Ovary (tissue), 9 donors: ENCODE data around the gene LIN37. TPM values are rescaled to one million over a fixed set of nuclear protein-coding genes. Genes with fewer than 3 reads are reported as not detected.

ENCODE experiments used
- DNase-seq, 5 donors: peaks; one replicate each; pipeline ENCODE4 v3.0.0-alpha.2; 2019 to 2020
- H3K27ac ChIP-seq, 2 donors: fragments of 200-600 bp; one replicate each; pipeline versions ENCODE4 v1.5.1 to v1.8.0; 2019 to 2022
- H3K27me3 ChIP-seq: fragments of 200-600 bp; one replicate; pipeline ENCODE4 v1.8.0; 2022
- H3K36me3 ChIP-seq: fragments of 200-600 bp; sonication (generic); one replicate; pipeline ENCODE4 v1.5.1; 2019
- H3K4me1 ChIP-seq: one replicate; pipeline ENCODE4 v1.8.1; 2013; ENCODE audit warnings: mild to moderate bottlenecking, moderate library complexity; ENCODE audit not compliant: insufficient read depth
- H3K4me3 ChIP-seq: fragments of 200-600 bp; sonication (generic); one replicate; pipeline ENCODE4 v1.5.1; 2017
- H3K9me3 ChIP-seq, 2 donors: fragments of 200-600 bp in 1 of 2; sonication (generic) in 1 of 2; one replicate each; pipeline versions ENCODE4 v1.5.1 to v1.8.1; 2013 to 2019; ENCODE audit warnings: mild to moderate bottlenecking in 1 of 2, moderate library complexity in 1 of 2
- CTCF ChIP-seq, 3 donors: fragments of 450-650 bp in 2 of 3; fragments of 200-600 bp in 1 of 3; IDR thresholded peaks; one replicate each; pipeline versions ENCODE4 v1.5.1 to v1.8.0; 2016 to 2022; ENCODE audit warnings: antibody characterized with exemption in 3 of 3, mild to moderate bottlenecking in 1 of 3
- EP300 ChIP-seq: sonication (generic); formaldehyde crosslinking; IDR thresholded peaks from one replicate; pipeline ENCODE4 v1.6.1; 2017; ENCODE audit warnings: antibody characterized with exemption
- POLR2A ChIP-seq: fragments of 450-650 bp; IDR thresholded peaks from one replicate; pipeline ENCODE4 v1.6.1; 2017; ENCODE audit warnings: antibody characterized with exemption, mild to moderate bottlenecking, moderate library complexity
- WGBS, 3 donors: extraction: QIAGEN DNeasy Blood & Tissue Kit in 1 of 3; methylation state at CpG; one replicate each; pipeline versions ENCODE4 v1.1.5 to v1.1.7; 2013 to 2017; 5-methylcytosine and 5-hydroxymethylcytosine counted together
- intact Hi-C, 4 donors: fragments of 100-400 bp; cut with DNase I; formaldehyde crosslinking; loops; one replicate each; pipeline versions ENCODE4 v1.11.0 to v1.15.1; 2022 to 2023
- polyA plus RNA-seq, 2 donors: library from polyadenylated mRNA; stranded (reverse); fragments of 200-250 nt in 1 of 2; fragments of 350-450 nt in 1 of 2; fragmentation: Illumina TruSeq in 1 of 2; extraction: RNeasy Lipid Tissue Mini Kit (QIAGEN cat#74804) in 1 of 2; gene quantifications; one replicate each; pipeline ENCODE4 v1.2.3, GENCODE V29; 2013 to 2014
- total RNA-seq, 7 donors: library from RNA; depleted of rRNA in 2 of 7; stranded (reverse); fragments of >200 nt in 2 of 7; fragmentation: NEBNext Ultra II Directional in 3 of 7; extraction: Animal tissue kit (Norgen Biotek cat#: 25700) in 3 of 7; gene quantifications; one replicate each; pipeline versions ENCODE4 v1.1.0 to v1.2.4, GENCODE V29; 2016 to 2023
- donor health status: DM: no; HTN: no; CAD: no; lungs with moderate emphysema.
- donor health status: DM: no; HTN: no; CAD: no.
- donor health status: Bipolar disorder and iron deficiency.
- donor health status: DM: yes; HTN: yes; CAD: no.
- donor health status: DM: no; HTN: no; CAD: no.
- donor health status: DM: yes; HTN: yes; CAD: no.

The LIN37 gene
- total and polyA plus RNA-seq, 9 donors: 9.8 to 25.6 (median 19.1) TPM

DNA sequence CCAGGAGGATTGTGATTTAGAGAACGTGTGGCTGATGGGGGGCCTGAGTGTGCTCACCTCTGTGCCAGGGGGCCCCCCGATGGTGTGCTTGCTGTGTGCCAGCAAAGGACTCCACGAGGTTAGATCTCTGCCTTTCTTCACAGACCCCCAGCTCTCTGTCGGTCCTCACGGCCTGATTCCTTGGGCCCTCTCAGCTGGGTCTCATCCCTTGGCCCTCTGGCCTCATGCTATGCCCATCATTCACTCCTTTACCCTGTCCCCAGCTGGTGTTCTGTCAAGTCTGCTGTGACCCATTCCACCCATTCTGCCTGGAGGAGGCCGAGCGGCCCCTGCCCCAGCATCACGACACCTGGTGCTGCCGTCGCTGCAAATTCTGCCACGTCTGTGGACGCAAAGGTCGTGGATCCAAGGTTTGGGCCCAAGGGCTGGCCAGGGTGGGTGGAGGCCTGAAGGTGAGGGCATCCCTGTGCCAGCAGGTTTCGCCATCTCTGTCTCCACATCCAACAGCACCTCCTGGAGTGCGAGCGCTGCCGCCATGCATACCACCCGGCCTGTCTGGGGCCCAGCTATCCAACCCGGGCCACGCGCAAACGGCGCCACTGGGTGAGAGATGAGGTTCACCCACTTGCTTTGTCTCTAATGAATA is 23.0 kb upstream of the LIN37 start:
- intact Hi-C loops: no loop called here
- H3K9me3 ChIP-seq: no peaks in the 10 kb centered on the region
- H3K27me3 ChIP-seq: no peaks in the 10 kb centered on the region
- H3K36me3 ChIP-seq: no peaks in the 10 kb centered on the region
- no peak overlapping the region for H3K27ac ChIP-seq
- 94 to 95% (median 94%) methylated on average over 23 of the region's 23 CpGs for WGBS, 3 donors
- no peaks in the 10 kb centered on the region for H3K4me1 ChIP-seq
- TF ChIP-seq EP300: no peak
- no peak overlapping the region for H3K4me3 ChIP-seq
- no peak for DNase-seq

DNA sequence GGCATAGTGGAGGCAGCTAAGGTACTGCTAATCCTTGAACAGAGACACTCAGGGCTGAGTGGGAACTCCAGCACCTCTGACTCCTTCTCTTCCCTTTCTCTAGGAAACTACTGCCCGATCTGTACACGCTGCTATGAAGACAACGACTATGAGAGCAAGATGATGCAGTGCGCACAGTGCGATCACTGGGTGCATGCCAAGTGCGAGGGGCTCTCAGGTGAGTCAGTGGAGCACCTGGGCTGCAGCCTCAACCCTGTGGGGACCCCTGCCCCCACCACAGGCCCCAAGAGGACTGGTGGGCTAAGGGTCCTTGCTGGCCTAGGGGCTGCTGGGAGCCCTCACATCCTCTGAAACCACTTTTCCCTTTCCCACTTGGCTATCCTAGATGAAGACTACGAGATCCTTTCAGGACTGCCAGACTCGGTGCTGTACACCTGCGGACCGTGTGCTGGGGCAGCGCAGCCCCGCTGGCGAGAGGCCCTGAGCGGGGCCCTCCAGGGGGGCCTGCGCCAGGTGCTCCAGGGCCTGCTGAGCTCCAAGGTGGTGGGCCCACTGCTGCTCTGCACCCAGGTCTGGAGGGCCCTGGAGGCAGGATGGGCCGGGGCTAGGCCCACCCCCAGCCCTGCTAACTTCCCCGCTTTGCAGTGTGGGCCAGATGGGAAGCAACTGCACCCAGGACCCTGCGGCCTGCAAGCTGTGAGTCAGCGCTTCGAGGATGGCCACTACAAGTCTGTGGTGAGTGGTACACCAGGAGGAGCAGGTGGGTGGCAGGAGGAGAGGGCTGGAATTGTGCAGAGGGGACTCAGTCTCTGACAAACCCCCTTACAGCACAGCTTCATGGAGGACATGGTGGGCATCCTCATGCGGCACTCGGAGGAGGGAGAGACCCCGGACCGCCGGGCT is 21.1 kb upstream of the LIN37 start:
- intact Hi-C loops: no loop called here
- Histone ChIP-seq H3K4me1 (no peaks in the 10 kb centered on the region), H3K36me3 (no peaks in the 10 kb centered on the region), H3K27ac (no peak overlapping the region), H3K27me3 (no peaks in the 10 kb centered on the region), H3K4me3 (no peak overlapping the region), H3K9me3 (no peaks in the 10 kb centered on the region)
- DNase-seq: no peak
- TF ChIP-seq EP300: no peak
- WGBS, 3 donors: 87 to 90% (median 89%) methylated on average over 23 to 25 of the region's 25 CpGs

GRCh38 chr19:35727956-35728706 is 20.2 kb upstream of the LIN37 start:
- DNase-seq: no peak
- Histone ChIP-seq H3K4me3 (no peak overlapping the region), H3K27me3 (no peaks in the 10 kb centered on the region), H3K4me1 (no peaks in the 10 kb centered on the region), H3K36me3 (no peaks in the 10 kb centered on the region), H3K9me3 (no peaks in the 10 kb centered on the region), H3K27ac (no peak overlapping the region)
- 86 to 90% (median 86%) methylated on average over 19 of the region's 19 CpGs for WGBS, 3 donors
- no peak for TF ChIP-seq EP300
- no peak for TF ChIP-seq POLR2A
- TF ChIP-seq CTCF (IDR thresholded peaks at IDR 0.05): no peak
- intact Hi-C loops: no loop called here

DNA sequence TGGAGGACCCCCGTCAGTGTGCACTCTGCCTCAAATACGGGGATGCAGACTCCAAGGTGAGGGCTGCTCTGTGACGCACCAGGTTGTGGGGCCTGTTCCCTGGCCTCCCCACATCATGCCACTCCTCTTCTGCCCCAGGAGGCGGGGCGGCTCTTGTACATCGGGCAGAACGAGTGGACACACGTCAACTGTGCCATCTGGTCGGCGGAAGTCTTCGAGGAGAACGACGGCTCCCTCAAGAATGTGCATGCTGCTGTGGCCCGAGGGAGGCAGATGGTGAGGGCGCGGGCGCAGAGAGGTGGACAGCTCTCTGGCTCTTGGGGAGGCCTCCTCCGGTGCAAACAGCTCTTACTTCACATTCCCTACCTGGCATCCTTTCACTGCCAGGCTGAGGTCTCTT is 19.4 kb upstream of the LIN37 start:
- H3K27ac ChIP-seq: no peak overlapping the region
- H3K9me3 ChIP-seq: no peaks in the 10 kb centered on the region
- TF ChIP-seq POLR2A (no peak), EP300 (no peak), CTCF (IDR thresholded peaks at IDR 0.05) (no peak)
- DNase-seq: no peak
- H3K27me3 ChIP-seq: no peaks in the 10 kb centered on the region
- WGBS, 3 donors: 82 to 91% (median 84%) methylated on average over 18 of the region's 18 CpGs
- no peak overlapping the region for H3K4me3 ChIP-seq
- intact Hi-C loops: no loop called here
- H3K36me3 ChIP-seq: no peaks in the 10 kb centered on the region
- no peaks in the 10 kb centered on the region for H3K4me1 ChIP-seq

GRCh38 chr19:35729763-35730162 is 18.6 kb upstream of the LIN37 start:
- peak in 2 of 5 donors; percentile 18 for DNase-seq
- H3K27me3 ChIP-seq: no peaks in the 10 kb centered on the region
- H3K4me1 ChIP-seq: no peaks in the 10 kb centered on the region
- H3K4me3 ChIP-seq: no peak overlapping the region
- H3K9me3 ChIP-seq: no peaks in the 10 kb centered on the region
- no peak for TF ChIP-seq CTCF (IDR thresholded peaks at IDR 0.05)
- TF ChIP-seq POLR2A: no peak
- TF ChIP-seq EP300: no peak
- H3K27ac ChIP-seq: no peak overlapping the region
- 86 to 92% (median 92%) methylated on average over 11 of the region's 11 CpGs for WGBS, 3 donors
- no peaks in the 10 kb centered on the region for H3K36me3 ChIP-seq
- intact Hi-C loops: no loop called here
